GM12874 (cell line): Measurements from ENCODE around the gene TGM2.

ENCODE experiments used
- CTCF ChIP-seq: IDR thresholded peaks from 2 replicates; pipeline ENCODE4 v1.5.1; 2011; ENCODE audit warnings: low read depth, mild to moderate bottlenecking, control low read depth, low read length, moderate library complexity; ENCODE audit not compliant: insufficient read depth

TGM2 gene

GRCh38 chr20:38192323-38192885 lies 27.3 kb upstream of the TGM2 start:
- TF ChIP-seq CTCF, result no peak

GRCh38 chr20:38191654-38192053 lies 26.6 kb upstream of the TGM2 start:
- TF ChIP-seq CTCF, result no peak

- TF ChIP-seq CTCF, result no peak
Measured at GRCh38 chr20:38190936-38191371, 25.9 kb upstream of the TGM2 start.

GRCh38 chr20:38190166-38190565 lies 25.1 kb upstream of the TGM2 start:
- no peak for TF ChIP-seq CTCF

GRCh38 chr20:38187517-38187916 lies 22.4 kb upstream of the TGM2 start:
- TF ChIP-seq CTCF, result no peak

- TF ChIP-seq CTCF, result no peak
Measured at GRCh38 chr20:38186788-38187221, 21.7 kb upstream of the TGM2 start.

- no peak for TF ChIP-seq CTCF
Measured at GRCh38 chr20:38184101-38184500, 19.0 kb upstream of the TGM2 start.
